GM12874 (cell line): Measurements from ENCODE around the gene CDA.

Experiments
- TF ChIP-seq, protein P1 (sequence below): IDR thresholded peaks from 2 replicates; pipeline ENCODE4 v1.5.1; 2011; ENCODE audit warnings: low read depth, mild to moderate bottlenecking, control low read depth, low read length, moderate library complexity; ENCODE audit not compliant: insufficient read depth

The CDA gene

DNA sequence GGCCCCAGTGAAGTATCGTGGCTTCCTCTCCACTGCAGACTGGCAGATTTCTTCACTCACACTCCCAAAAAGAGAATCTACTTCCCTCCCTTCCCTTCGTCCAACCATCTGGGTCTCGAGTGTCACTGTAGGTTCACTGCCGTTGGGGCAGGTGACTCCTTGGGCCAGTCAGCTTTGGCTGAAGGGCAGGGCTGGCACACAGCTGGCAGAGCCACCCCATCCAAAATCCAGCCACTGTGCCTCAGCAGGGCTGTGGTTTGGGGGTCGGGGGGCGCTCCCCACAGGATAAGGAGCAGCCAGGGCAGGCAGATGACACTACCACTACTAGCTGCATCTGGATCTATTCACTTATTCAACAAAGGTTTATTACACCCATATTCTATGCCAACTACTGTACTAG lies 54.2 kb downstream of the CDA start:
- TF ChIP-seq, protein P1, sequence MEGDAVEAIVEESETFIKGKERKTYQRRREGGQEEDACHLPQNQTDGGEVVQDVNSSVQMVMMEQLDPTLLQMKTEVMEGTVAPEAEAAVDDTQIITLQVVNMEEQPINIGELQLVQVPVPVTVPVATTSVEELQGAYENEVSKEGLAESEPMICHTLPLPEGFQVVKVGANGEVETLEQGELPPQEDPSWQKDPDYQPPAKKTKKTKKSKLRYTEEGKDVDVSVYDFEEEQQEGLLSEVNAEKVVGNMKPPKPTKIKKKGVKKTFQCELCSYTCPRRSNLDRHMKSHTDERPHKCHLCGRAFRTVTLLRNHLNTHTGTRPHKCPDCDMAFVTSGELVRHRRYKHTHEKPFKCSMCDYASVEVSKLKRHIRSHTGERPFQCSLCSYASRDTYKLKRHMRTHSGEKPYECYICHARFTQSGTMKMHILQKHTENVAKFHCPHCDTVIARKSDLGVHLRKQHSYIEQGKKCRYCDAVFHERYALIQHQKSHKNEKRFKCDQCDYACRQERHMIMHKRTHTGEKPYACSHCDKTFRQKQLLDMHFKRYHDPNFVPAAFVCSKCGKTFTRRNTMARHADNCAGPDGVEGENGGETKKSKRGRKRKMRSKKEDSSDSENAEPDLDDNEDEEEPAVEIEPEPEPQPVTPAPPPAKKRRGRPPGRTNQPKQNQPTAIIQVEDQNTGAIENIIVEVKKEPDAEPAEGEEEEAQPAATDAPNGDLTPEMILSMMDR: no peak

DNA sequence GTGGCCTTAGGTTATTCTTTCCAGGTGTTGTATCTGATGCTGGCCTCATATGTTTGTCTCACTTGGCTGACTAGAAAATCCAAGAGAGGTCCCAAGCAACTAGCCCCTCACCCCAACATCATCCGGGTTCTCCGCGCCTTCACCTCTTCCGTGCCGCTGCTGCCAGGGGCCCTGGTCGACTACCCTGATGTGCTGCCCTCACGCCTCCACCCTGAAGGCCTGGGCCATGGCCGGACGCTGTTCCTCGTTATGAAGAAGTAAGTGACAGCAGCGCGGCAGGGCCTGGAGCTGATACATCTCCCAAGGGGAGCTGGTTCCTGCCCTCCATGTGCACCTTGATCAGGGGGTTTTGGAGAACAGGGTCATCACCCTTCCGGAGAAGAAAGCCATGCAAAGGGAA lies 55.5 kb downstream of the CDA start:
- TF ChIP-seq, protein P1: no peak

DNA sequence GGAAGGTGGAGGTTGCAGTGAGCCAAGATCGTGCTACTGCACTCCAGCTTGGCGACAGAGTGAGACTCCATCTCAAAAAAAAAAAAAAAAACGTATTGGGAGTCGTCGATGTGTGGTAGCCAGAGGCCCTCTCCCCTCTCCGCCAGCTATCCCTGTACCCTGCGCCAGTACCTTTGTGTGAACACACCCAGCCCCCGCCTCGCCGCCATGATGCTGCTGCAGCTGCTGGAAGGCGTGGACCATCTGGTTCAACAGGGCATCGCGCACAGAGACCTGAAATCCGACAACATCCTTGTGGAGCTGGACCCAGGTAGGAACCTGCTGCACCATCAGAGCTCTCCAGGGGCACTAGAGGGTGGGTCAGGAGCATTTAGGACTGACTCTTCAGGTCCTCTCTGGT lies 56.5 kb downstream of the CDA start:
- TF ChIP-seq, protein P1: no peak

DNA sequence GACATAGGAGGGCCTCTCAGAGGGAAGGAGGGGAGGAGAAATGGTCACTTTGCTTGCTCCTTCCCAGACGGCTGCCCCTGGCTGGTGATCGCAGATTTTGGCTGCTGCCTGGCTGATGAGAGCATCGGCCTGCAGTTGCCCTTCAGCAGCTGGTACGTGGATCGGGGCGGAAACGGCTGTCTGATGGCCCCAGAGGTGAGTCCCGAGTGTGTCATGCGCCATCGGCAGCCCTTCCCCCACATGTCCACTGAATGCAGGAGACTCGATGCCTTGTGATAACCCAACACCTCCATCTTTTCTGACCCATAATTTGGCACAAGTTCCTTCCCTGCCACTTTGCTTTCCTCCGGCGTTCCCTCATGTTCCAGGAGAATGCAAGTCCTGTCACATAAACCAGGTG lies 59.5 kb downstream of the CDA start:
- TF ChIP-seq, protein P1: no peak

DNA sequence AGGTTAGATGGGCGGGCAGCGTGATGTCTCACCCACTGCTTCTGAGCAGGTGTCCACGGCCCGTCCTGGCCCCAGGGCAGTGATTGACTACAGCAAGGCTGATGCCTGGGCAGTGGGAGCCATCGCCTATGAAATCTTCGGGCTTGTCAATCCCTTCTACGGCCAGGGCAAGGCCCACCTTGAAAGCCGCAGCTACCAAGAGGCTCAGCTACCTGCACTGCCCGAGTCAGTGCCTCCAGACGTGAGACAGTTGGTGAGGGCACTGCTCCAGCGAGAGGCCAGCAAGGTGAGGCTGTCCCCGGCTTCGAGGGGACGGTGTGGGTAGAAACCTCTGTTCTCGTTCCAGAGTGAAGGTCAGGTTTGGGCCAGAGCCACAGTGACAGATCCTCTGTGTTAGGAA lies 60.0 kb downstream of the CDA start:
- TF ChIP-seq, protein P1: no peak

DNA sequence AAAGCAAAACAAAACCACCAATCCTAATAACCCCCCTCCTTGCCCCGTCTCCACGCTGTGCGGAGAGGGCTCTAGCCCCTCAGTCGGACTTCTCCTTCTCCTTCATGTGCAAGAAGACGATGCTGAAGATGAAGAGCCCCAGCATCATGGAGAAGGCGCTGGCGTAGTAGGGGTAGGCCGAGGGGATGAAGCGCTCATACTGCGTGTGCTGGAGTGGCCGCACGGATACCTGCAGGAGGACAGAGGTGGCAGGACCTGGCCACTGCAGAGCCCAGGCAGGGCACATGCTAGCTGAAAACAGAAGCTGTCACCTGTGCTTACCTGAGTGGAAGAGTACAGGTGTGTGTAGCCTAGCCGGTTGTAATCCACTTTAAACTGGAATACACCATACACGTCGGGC lies 63.4 kb downstream of the CDA start:
- TF ChIP-seq, protein P1: no peak

DNA sequence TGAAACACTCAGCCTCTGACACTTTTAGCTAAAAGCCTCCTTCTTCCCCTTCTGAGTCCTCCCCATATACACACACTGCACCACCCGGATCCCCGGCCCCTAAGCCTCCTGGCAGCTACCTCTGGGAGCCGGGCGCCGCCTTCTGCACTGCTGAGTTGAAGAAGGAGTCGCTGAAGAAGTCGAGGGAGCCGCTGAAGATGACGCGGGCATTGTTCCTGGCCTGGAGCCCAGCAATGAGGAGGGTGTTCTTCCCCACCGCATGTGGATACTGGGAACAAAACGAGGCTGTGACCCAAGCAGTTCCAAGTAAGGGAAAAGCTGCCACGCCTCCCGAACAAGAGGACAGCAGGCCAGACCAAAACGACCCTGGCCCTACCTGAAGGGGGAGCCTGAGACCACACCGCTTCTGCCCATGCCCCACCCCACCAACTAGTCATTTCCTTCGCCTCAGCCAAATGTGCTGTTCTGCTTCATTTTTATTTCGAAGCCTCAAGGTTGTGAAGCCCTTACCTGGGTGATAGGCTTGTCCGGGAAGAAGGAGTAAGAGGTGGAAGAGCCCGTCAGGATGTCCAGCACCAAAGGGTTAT lies 65.3 kb downstream of the CDA start:
- TF ChIP-seq, protein P1: no peak
